GM18867 (cell line): Measurements from ENCODE around the gene TSFM.
A peak's percentile ranks its signal among the peaks of the same experiment; 100 is the strongest.

Source experiments
- ATAC-seq: cut with Tn5 transposase; IDR thresholded peaks from one replicate; pipeline ENCODE4 v1.9.1; 2021; ENCODE audit warnings: mild to moderate bottlenecking, moderate library complexity; ENCODE audit not compliant: unreplicated experiment

The TSFM gene

GRCh38 chr12:57833672-57834071, 51.1 kb downstream of the TSFM start:
- ATAC-seq: no peak

- no peak for ATAC-seq
Observed at GRCh38 chr12:57834086-57834876, 51.7 kb downstream of the TSFM start.

- no peak for ATAC-seq
Observed at GRCh38 chr12:57835366-57836288, 53.0 kb downstream of the TSFM start.

- peak; percentile 41 for ATAC-seq
Observed at GRCh38 chr12:57836442-57837375, 54.1 kb downstream of the TSFM start.

GRCh38 chr12:57837864-57838562, 55.4 kb downstream of the TSFM start:
- ATAC-seq: no peak

- peak; percentile 34 for ATAC-seq
Observed at GRCh38 chr12:57838594-57839302, 56.2 kb downstream of the TSFM start.

- ATAC-seq: no peak
Observed at GRCh38 chr12:57839996-57840395, 57.4 kb downstream of the TSFM start.

GRCh38 chr12:57840726-57841125, 58.1 kb downstream of the TSFM start:
- no peak for ATAC-seq

- no peak for ATAC-seq
Observed at GRCh38 chr12:57841445-57841844, 58.9 kb downstream of the TSFM start.

- no peak for ATAC-seq
Observed at GRCh38 chr12:57842342-57843294, 60.0 kb downstream of the TSFM start.

GRCh38 chr12:57844709-57845477, 62.3 kb downstream of the TSFM start:
- no peak for ATAC-seq

- ATAC-seq: peak; percentile 31
Observed at GRCh38 chr12:57845478-57846284, 63.1 kb downstream of the TSFM start.

- peak; percentile 12 for ATAC-seq
Observed at GRCh38 chr12:57846285-57846576, 63.6 kb downstream of the TSFM start.

GRCh38 chr12:57846577-57847319, 64.2 kb downstream of the TSFM start, which contains the start of gene CTDSP2:
Gene CTDSP2, minus strand, starts transcription at chr12:57846729. Its CDS starts 294 bp downstream, at chr12:57846435.
- ATAC-seq: peak; percentile 42
